NCI-H2196 treated with DMSO at 0.1 percent for 48 hours (cell line): ENCODE data around the gene TGIF1.

Experiments
- DNase-seq: peaks from one replicate; lab custom pipeline; 2025; ENCODE audit not compliant: unreplicated experiment; lab: John Stamatoyannopoulos, UW

TGIF1 gene

DNA sequence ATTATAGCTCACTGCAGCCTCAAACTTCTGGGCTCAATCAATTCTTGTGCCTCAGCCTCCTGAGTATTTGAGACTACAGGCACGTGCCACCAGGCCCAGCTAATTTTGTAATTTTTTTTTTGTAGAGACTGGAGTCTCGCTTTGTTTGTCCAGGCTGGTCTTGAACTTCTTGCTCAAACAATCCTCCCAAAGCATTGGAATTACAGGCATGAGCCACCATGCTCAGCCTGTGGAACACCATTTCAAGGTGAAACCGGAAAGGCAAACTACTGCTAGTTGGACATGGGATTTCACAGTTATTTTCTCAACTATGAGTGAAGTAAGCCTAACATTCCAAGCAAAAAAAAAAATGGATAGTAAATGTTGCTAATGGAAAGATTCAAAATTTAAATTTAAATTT, 20.9 kb upstream of the TGIF1 start:
- no peak for DNase-seq

DNA sequence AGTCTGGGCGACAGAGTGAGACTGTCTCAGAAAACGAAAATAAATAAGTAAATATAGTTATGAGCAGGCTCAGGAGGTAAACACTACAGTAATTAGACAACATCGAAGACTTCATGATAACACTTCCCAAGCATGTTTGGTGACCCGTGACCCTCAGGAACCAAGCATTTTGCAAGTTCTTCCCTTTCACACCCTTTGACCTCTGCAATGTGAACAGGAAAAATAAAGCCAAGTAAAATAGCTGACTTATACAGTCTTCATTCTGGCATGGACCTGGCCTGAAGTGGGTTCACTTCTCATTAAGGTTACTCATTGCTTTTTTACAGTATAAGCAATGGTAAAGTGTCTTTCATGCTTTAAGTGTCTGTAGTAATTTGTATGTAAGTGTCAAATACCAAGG, 15.3 kb upstream of the TGIF1 start:
- DNase-seq = no peak

DNA sequence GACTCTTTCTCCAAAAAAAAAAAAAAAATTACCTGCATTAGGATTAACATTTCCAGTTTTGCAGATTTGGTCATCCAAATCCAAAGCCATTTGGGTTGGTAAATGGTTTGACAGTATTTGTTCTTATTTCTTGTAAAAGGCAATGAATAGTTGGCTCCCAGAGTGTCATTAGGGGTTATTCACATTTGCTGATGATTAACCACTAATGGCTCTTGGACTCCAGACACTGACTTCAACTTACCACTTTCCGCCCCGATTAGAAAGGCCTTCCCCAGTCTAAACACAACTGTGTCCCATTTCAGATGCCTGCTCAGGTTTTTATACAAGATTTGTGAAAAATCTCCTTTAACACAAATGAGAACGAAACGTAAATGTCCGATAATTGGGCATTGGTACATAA, 9.6 kb upstream of the TGIF1 start:
- no peak for DNase-seq

DNA sequence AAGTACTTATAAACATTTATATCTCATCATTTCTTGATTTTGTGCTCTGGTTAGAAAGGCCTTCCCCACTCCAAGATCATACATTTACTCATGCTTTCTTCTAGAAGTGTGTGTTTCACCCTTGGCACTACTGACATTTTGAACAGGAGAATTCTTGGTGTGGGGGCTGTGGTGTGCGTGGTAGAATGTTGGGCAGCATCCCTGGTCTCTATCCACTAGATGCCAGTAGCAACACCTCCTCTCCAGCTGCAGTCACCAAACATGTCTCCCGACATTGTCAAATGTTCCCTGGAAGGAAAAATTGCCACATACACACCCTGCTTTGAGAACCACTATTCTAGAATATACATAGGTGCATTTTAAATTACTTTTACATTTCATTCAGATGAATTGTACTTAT, 8.7 kb upstream of the TGIF1 start:
- DNase-seq = no peak

DNA sequence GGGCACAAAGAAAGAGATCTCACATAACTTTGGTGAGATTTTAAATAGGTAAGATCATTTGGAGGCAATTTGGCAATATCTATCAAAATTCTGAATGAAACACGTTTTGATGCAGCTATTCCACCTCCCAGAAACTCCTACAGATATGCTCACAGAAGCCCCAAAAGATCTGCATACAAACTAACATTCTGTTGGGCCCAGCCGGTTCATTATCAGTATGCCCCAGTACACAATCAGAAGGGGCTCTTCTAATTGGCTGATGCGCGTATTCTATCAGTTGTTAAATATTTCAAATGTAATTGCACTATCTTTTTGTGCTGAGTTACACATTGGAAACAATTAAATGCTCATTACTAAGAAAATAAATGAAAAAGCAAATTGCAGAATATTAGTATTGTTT, 7.1 kb upstream of the TGIF1 start:
- no peak for DNase-seq

DNA sequence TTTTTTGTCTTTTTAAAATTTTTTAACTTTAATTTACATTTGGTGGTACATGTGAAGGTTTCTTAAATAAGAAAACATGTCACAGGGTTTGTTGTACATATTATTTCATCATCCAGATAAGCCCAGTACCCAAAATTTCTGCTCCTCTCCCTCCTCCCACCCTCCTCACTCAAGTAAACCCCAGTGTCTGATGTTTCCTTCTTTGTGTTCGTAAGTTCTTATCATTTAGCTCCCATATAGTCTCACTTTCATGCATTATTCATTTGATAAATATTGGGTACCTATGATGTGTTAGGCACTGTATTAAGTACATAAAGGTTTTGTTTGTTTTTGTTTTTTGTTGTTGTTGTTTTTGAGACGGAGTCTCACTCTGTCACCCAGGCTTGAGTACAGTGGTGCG, 5.7 kb upstream of the TGIF1 start:
- no peak for DNase-seq

DNA sequence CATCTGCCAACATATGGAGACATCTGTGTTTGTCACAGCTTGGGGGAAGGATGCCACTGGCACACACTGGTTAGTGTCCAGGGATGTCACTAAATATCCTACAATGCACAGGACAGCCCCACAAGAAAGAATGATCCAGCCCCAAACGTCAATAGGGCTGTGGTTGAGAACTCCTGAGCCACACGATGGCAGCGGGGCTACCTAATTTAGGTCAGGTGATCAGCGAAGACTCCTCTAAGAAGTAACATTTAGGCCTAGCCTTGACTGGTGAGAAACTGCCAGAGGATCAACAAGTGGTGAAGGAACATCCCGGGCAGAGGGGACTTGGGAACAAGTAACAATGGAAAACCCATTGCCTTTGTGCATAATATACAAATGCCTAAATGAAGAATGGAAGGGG, 5.0 kb upstream of the TGIF1 start:
- DNase-seq = no peak

DNA sequence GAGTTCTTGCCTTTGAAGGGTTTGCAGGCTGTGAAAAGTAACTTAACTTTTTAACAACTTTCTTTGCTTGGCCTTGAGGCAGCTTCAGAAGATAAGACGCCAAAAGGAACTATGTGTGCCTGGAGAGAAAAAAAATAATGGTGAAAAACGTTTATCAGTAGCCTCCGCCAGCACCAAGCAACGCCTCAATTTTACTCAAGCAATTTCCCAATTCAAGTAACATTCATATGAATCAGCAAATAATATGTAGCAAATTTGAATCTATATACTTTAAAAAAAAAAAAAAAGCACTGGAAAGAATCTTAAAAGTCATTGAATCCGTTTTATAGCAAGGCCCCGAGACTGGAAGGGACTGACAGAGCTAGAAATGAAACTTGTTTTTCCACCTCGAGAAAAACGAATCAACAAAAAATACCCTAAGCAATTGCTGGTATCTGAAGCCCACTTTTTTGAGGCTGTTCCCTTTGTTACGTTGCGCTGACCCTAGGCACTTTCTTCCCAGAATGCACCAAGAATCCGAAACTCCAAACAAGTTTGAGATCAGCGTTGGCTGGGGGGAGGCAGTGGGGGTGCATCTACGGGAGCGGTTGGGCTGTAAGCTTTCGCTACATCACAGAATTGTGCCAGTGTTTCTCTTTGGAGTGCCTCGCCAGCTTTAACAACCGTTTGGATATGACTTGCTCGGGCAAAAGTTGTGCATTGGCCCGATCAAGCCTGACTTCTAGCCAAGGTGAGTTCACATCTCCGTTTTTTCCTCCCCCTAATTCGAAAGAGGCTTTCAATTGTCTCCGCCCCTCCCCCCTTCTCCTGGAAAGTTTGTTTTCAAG, 2.7 kb upstream of the TGIF1 start:
- DNase-seq = no peak

DNA sequence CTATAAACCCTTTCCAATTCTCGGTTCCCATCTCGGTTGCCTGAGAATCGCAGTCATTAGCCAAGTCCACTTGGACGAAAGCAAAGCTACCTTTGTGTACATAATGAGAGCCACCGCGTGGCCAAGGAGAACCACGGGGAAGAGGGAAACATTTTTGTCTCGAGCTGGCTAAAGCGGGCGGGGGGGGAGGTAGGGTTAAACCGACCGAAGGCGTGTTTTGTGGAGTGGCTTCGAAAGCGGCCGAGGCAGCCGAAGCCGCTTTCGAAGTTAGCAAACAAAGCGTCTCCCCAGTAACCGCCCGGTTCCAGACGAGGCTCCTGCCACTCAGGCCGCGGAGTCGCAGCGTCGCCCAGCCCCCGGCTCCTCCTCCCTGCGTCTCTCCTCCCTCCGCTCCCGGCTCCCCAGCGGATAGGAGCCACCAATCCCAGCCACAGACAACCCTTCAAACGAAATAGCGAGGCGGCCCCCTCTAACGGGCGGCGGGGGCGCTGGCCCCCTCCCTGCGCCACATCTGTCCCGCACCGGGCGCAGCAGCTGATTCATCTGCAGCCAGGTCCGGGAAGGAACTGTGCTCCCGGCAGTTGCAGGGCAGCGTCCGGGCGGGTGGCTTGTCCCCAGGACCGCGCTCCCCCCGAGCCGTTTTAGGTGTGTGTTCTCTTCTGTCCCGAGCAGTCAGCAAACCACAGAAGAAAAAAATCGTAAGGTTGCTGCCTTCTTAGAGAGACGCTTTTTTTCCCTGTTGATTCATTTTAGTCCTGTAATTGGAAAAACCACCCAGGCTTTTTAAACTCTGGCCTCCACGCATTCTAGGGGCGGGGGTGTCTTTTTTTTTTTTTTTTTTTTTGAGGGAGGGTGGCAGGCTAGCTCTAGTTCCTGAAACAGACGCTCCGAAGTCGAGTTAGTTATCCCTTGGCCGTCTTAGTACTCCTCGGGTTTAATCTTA, 1.8 kb upstream of the TGIF1 start:
- DNase-seq = peak; percentile 100

DNA sequence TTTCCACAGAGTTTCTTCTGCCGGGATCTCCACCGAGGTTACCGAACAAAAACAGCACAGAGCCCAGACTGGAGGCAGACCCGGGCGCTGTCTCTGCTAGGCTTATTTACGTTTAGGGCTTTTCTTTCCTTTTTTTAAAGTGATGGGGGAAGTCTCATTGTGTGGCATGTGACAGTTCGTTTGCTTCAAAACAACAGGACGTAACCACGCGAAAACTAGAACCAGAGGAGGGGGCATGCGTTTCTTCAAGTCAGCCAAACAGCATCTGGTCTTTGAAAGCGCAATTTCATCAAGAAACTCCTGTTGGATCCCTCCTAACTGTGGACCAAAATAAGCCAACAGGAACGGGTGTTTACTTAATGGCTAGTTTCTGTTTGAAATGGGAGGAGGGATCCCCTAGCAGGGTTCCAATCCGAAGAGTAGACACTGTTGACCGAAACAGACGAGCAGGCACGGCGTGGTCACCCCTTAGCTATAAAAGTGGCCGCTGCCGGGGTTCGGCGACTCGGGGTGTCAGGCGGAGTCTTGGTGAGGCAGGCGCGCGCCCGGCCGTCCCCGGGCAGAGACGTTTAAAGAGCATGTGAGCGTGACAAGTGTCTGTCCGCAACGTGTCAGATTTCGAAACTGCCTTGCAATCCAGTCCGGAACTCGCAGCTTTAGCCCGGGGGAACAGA, 997 bp upstream of the TGIF1 start:
- DNase-seq = peak; percentile 90

DNA sequence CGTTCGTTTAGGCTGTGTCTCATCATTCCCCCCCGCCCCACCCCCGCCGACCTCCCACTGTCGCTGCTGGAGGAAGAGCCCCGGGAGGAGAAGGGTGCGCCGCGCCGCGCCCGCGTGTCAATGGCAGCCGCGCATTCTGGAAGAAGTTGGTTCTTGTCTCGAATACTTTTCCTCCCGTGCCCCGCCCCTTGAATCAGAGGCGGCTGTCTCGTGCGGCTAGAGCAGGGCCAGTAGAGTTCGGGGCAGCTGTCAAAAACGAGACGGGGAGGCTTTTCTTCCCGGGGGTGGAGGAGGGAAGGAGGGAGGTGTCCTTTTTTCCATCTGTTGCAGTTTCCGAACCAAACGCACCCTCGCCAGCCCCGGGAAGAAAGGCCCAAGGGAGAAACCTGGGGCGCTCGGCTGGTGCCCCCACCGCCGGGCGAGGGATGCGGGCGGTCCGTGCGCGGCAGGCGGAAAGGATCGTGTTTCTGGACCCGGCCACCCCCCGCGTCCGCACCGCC, 410 bp upstream of the TGIF1 start:
- peak; percentile 90 for DNase-seq

DNA sequence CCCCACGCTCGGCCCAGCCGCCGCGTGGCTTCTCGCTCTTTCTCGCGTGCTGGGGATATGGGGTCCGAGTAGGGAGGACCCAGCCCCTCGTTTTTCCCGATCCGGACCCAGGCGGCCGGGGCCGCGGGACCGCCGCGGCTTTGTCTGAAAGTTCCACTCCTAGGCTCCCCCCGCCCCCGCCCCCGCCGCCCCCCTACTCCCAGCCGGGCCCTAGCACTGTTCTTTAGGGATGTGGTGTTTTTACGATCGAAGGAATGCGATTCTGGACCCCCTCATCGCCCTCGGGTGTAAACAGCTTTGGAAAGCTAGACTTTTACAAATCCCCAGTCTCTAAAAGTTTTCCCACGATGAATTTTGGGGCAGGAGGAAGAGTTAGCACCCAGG, 819 bp downstream of the TGIF1 start:
- no peak for DNase-seq

DNA sequence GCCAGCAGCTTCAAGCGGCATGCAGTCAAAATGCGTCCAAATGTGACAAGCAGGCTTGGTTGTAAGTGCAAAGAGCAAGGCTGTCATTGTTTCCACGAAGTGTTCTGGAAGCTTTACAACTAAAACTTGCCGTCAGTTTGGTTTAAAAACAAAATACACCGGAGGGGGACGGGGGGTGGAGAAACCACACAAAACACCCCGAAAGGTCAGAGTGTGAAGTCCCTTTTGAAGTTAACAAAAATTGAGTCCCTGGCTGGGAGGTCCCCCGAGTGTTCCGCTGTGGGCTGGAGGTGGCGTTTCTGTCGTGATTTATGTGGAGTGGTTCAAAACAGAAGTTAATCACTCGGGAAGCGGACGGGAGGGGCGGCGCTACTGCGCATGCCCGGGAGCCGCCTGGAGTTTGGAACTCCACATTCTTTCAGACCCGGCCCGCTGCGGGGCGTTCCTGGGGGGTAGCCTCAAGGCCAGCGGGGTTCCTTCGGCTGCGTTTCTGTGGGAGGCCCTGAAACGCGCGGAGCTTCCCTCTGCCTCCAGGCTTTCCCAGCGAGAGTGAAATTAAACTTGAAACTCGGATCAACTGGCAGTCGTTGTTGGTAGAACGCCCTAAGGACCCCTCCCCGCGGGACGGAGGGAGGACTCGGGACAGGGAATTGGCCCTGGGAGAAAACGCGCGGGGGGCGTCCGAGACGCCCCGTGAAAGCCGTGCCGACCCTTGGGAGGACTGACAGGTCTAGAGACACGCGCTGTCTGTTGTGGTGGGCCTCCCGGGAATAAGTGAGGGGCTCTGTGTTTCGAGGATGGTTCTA, 1.4 kb downstream of the TGIF1 start:
- peak; percentile 40 for DNase-seq

DNA sequence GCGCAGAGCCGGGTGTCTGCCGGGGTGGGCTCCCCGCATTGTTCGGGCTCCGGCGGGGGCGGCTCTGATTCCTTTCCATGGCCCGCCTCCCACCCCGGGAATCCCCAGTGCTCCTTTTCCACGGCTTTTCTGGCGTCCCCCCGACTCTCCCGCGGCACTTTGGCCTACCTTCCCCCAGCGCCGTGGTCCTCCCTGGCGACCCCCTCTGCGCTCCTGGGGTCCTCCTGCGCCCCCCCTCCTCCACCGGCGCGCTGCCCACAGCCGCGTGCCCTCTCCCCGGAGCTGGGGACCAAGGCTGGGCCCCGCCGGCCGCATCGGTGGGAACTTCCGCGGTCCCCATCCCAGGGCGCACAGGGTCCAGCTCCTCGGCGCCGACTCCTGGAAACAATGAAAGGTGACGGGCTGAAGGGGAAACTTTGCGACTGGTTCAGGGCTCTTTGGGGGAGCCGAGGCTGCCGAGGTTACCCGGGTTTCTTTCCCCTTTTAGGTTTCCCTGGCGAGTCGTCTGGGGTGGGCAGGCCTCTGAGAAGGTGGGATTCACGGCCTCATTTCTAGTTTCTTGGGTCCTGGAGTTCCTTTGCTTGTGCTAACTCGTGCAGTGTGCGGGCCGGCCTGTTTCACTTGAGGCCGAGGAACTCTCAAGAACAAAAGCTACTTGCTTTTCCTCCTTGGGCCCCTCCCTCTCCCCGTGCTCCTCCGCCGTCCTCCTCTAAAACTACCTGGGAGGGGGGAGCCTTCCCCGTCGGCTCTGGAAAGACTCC, 2.2 kb downstream of the TGIF1 start:
- DNase-seq = no peak

DNA sequence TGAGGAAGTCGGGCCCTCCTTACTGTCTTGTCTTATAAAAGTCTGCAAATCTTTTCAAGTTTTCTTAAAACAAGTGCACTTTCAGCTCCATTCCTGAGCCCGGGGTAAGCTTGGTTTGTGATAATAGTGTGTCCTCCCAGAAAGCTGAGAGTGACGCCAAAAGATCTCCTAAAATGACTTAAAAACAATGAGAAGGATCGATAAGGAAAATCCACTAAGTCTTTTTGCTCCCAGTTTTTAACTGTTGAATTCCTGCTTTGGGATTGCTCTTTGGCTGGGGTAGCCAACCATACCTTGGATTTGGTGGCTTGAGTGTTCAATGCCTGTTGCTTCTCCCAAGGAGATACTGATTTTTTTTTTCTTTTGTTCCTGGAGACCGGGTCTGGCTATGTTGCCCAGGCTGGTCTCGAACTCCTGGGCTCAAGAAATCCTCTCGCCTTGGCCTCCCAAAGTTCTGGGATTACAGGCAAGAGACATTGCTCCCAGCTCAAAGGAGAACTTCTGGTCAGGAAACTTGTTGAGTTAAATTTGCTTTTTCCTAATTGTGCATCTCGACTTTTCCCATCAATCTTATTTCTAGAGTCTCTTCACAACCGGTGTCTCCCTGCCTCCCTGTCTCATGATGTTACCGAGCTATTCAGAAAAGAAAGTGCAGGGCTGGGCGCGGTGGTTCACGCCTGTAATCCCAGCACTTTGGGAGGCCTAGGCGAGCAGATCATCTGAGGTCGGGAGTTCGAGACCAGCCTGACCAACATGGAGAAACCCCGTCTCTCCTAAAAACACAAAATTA, 3.0 kb downstream of the TGIF1 start:
- DNase-seq = no peak

DNA sequence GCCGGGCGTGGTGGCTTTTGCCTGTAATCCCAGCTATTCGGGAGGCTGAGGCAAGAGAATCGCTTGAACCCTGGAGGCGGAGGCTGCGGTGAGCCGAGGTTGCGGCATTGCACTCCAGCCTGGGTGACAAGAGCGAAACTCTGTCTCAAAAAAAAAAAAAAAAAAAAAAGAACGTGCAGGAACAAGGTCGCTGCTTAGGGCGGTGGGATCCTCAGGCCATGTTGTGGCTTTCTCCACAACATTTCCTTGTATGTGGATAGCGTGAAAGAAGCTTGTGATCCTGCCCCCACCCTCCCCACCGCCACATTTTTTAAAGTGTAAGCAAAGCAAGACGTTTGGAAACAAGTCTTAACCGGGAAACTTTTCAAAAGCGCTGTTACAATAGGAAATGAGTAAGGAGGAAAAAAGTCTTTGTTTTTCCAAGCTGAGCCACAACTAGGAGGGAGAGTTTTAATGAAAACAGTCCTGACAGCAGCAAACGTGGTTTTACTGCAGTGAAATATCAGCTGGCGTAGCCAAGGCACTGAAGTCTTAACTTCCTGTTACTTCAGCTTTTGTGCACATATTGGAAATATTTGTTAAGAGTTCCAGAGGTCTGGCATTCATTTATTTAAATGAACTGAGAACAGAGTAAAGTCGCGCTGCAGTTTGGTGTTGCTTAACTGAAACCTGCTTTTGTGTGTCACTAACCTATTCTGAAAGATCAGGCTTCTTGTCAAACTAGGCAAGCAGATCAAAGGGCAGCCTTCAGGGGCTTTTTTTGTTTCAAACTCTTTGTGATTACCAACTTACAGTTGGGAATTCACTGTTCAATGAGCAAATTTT, 3.8 kb downstream of the TGIF1 start:
- no peak for DNase-seq

DNA sequence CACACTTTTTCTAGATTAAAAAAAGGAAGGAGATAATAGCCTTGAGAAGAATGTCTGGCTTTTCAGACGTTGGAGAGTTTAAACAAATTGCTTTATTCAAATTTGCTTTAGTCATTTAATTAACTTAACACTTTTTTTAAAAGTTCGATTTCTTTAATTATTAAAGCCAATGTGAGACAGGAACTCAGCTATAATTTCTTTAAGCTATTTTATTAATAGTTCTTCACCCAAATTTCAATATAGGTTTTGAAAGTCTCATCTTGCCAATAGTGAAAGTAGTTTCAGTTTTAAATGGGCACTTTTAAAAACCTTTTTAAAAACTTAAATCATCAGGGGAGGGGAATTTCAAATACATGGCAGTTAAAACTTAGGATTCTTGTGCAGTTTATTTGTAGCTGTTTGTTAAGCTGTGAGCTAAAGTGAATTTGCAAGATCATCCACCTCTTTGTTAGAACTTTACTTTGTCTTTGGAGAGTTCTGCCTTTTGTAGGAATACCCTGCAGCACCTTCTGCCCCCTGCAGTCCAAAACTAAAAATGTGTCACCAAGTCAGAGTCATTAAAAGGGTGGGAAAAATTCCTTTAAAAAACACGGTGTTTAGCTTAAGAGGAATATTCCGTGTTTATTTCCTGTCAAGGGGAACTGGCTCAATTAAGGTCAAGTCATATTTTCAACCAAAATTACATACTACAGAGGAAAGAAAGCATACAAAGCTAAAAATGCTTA, 4.6 kb downstream of the TGIF1 start:
- peak; percentile 44 for DNase-seq
